HPDE6-E6E7 (cell line): ENCODE results near the gene POMT1.

Source experiments
- DNase-seq: peaks from one replicate; pipeline ENCODE4 v3.0.0; 2011; ENCODE audit warnings: missing footprints; ENCODE audit errors: extremely low spot score

The POMT1 gene

GRCh38 chr9:131477367-131477766, 25.4 kb upstream of the POMT1 start:
- DNase-seq: no peak

GRCh38 chr9:131477816-131478419, 24.8 kb upstream of the POMT1 start:
- DNase-seq: no peak

- DNase-seq: no peak
These were observed 24.3 kb upstream of the POMT1 start for GRCh38 chr9:131478421-131478868.

GRCh38 chr9:131478911-131479310, 23.8 kb upstream of the POMT1 start:
- DNase-seq: no peak

GRCh38 chr9:131480258-131480657, 22.5 kb upstream of the POMT1 start:
- peak; percentile 22 for DNase-seq

GRCh38 chr9:131481441-131482342, 21.0 kb upstream of the POMT1 start:
- no peak for DNase-seq

- DNase-seq: no peak
These were observed 20.2 kb upstream of the POMT1 start for GRCh38 chr9:131482343-131483006.

GRCh38 chr9:131483319-131484050, 19.2 kb upstream of the POMT1 start:
- DNase-seq: no peak

GRCh38 chr9:131484051-131484445, 18.7 kb upstream of the POMT1 start:
- no peak for DNase-seq

GRCh38 chr9:131484560-131485185, 18.0 kb upstream of the POMT1 start:
- DNase-seq: no peak

GRCh38 chr9:131485206-131485605, 17.5 kb upstream of the POMT1 start:
- DNase-seq: no peak

GRCh38 chr9:131485728-131486422, 16.8 kb upstream of the POMT1 start:
- DNase-seq: no peak

- no peak for DNase-seq
These were observed 15.7 kb upstream of the POMT1 start for GRCh38 chr9:131487001-131487400.

- no peak for DNase-seq
These were observed 15.1 kb upstream of the POMT1 start for GRCh38 chr9:131487621-131488031.

- DNase-seq: no peak
These were observed 12.2 kb upstream of the POMT1 start for GRCh38 chr9:131490514-131490913.

GRCh38 chr9:131491001-131491710, 11.6 kb upstream of the POMT1 start:
- no peak for DNase-seq

GRCh38 chr9:131492070-131492469, 10.6 kb upstream of the POMT1 start:
- no peak for DNase-seq

- no peak for DNase-seq
These were observed 8.3 kb upstream of the POMT1 start for GRCh38 chr9:131494296-131494870.

GRCh38 chr9:131495785-131496184, 6.9 kb upstream of the POMT1 start:
- DNase-seq: no peak
